GM19238 (cell line): ENCODE measurements around the gene CTTNBP2.

Experiments used
- DNase-seq: peaks from one replicate; pipeline ENCODE4 v3.0.0; 2011; ENCODE audit warnings: low spot score; ENCODE audit not compliant: insufficient read length

Gene CTTNBP2

GRCh38 chr7:117872561-117873309, 506 bp downstream of the CTTNBP2 start:
- no peak for DNase-seq

- no peak for DNase-seq
Measured at GRCh38 chr7:117871778-117872538, 1.3 kb downstream of the CTTNBP2 start.

GRCh38 chr7:117871401-117871777, 1.9 kb downstream of the CTTNBP2 start:
- DNase-seq = no peak

- no peak for DNase-seq
Measured at GRCh38 chr7:117870448-117871130, 2.7 kb downstream of the CTTNBP2 start.

GRCh38 chr7:117869374-117869773, 3.9 kb downstream of the CTTNBP2 start:
- no peak for DNase-seq

- DNase-seq = no peak
Measured at GRCh38 chr7:117863618-117864017, 9.6 kb downstream of the CTTNBP2 start.

GRCh38 chr7:117862378-117862777, 10.9 kb downstream of the CTTNBP2 start:
- no peak for DNase-seq

- DNase-seq = no peak
Measured at GRCh38 chr7:117859246-117859812, 13.9 kb downstream of the CTTNBP2 start.

- no peak for DNase-seq
Measured at GRCh38 chr7:117858712-117859111, 14.5 kb downstream of the CTTNBP2 start.

- DNase-seq = no peak
Measured at GRCh38 chr7:117857718-117858117, 15.5 kb downstream of the CTTNBP2 start.

GRCh38 chr7:117856196-117856595, 17.0 kb downstream of the CTTNBP2 start:
- DNase-seq = no peak

GRCh38 chr7:117854186-117854585, 19.1 kb downstream of the CTTNBP2 start:
- no peak for DNase-seq

- DNase-seq = no peak
Measured at GRCh38 chr7:117848941-117849340, 24.3 kb downstream of the CTTNBP2 start.

GRCh38 chr7:117844678-117845077, 28.6 kb downstream of the CTTNBP2 start:
- no peak for DNase-seq

GRCh38 chr7:117841611-117842010, 31.6 kb downstream of the CTTNBP2 start:
- no peak for DNase-seq

- no peak for DNase-seq
Measured at GRCh38 chr7:117841011-117841410, 32.2 kb downstream of the CTTNBP2 start.

GRCh38 chr7:117839507-117839906, 33.7 kb downstream of the CTTNBP2 start:
- DNase-seq = no peak

- no peak for DNase-seq
Measured at GRCh38 chr7:117837841-117838240, 35.4 kb downstream of the CTTNBP2 start.

- no peak for DNase-seq
Measured at GRCh38 chr7:117835016-117835664, 38.1 kb downstream of the CTTNBP2 start.

- DNase-seq = no peak
Measured at GRCh38 chr7:117830422-117830954, 42.8 kb downstream of the CTTNBP2 start.

- DNase-seq = no peak
Measured at GRCh38 chr7:117829450-117830117, 43.7 kb downstream of the CTTNBP2 start.
